HEK293 (cell line): ENCODE data around the gene BMPR2.

ENCODE experiments used
- AEBP2 ChIP-seq: fragments of 450-650 bp; formaldehyde crosslinking; IDR thresholded peaks from 2 replicates; pipeline ENCODE4 v1.5.1; 2016; ENCODE audit warnings: missing biosample characterization, missing genetic modification characterization, borderline replicate concordance
- EGR2 ChIP-seq: fragments of 450-650 bp; formaldehyde crosslinking; IDR thresholded peaks from 2 replicates; pipeline ENCODE4 v1.5.1; 2016; ENCODE audit warnings: low read depth, missing biosample characterization, missing genetic modification characterization
- GFI1B ChIP-seq: fragments of 450-650 bp; formaldehyde crosslinking; IDR thresholded peaks from 2 replicates; pipeline ENCODE4 v1.5.1; 2016; ENCODE audit warnings: missing biosample characterization, missing genetic modification characterization
- GLIS2 ChIP-seq: fragments of 450-650 bp; formaldehyde crosslinking; IDR thresholded peaks from 2 replicates; pipeline ENCODE4 v1.5.1; 2016; ENCODE audit warnings: missing biosample characterization, missing genetic modification characterization
- INSM2 ChIP-seq: fragments of 450-650 bp; formaldehyde crosslinking; IDR thresholded peaks from 2 replicates; pipeline ENCODE4 v1.5.1; 2016; ENCODE audit warnings: missing biosample characterization, missing genetic modification characterization
- KLF16 ChIP-seq: fragments of 450-650 bp; formaldehyde crosslinking; IDR thresholded peaks from 2 replicates; pipeline ENCODE4 v1.5.1; 2017; ENCODE audit warnings: missing biosample characterization, missing genetic modification characterization
- PATZ1 ChIP-seq: fragments of 450-650 bp; formaldehyde crosslinking; IDR thresholded peaks from 2 replicates; pipeline ENCODE4 v1.5.1; 2016; ENCODE audit warnings: missing biosample characterization, missing genetic modification characterization
- PRDM10 ChIP-seq: fragments of 450-650 bp; formaldehyde crosslinking; IDR thresholded peaks from 2 replicates; pipeline ENCODE4 v1.5.1; 2016; ENCODE audit warnings: missing biosample characterization, missing genetic modification characterization
- SCRT1 ChIP-seq: fragments of 450-650 bp; formaldehyde crosslinking; IDR thresholded peaks from 2 replicates; pipeline ENCODE4 v1.5.1; 2016; ENCODE audit warnings: missing biosample characterization, missing genetic modification characterization, borderline replicate concordance
- SP2 ChIP-seq: fragments of 450-650 bp; formaldehyde crosslinking; IDR thresholded peaks from 2 replicates; pipeline ENCODE4 v1.5.1; 2016; ENCODE audit warnings: missing biosample characterization, missing genetic modification characterization
- TCF7L2 ChIP-seq: IDR thresholded peaks from 2 replicates; pipeline ENCODE4 v1.6.1; 2011; ENCODE audit warnings: low read depth, mild to moderate bottlenecking, inconsistent platforms, low read length, moderate library complexity, borderline replicate concordance
- YY1 ChIP-seq: fragments of 450-650 bp; formaldehyde crosslinking; IDR thresholded peaks from 2 replicates; pipeline ENCODE4 v1.5.1; 2018; ENCODE audit warnings: missing biosample characterization, missing genetic modification characterization
- ZBTB17 ChIP-seq: fragments of 450-650 bp; formaldehyde crosslinking; IDR thresholded peaks from 2 replicates; pipeline ENCODE4 v1.5.1; 2016; ENCODE audit warnings: missing biosample characterization, missing genetic modification characterization
- ZBTB26 ChIP-seq: fragments of 450-650 bp; formaldehyde crosslinking; optimal IDR thresholded peaks from 2 replicates; pipeline ENCODE3; 2016; ENCODE audit warnings: missing biosample characterization, mild to moderate bottlenecking, missing genetic modification characterization
- ZIC2 ChIP-seq: fragments of 450-650 bp; formaldehyde crosslinking; IDR thresholded peaks from 2 replicates; pipeline ENCODE4 v1.5.1; 2016; ENCODE audit warnings: missing biosample characterization, missing genetic modification characterization
- ZNF146 ChIP-seq: fragments of 450-650 bp; formaldehyde crosslinking; IDR thresholded peaks from 2 replicates; pipeline ENCODE4 v1.5.1; 2016; ENCODE audit warnings: missing biosample characterization, missing genetic modification characterization
- ZNF248 ChIP-seq: fragments of 450-650 bp; formaldehyde crosslinking; IDR thresholded peaks from 2 replicates; pipeline ENCODE4 v1.5.1; 2017; ENCODE audit warnings: missing biosample characterization, missing genetic modification characterization
- ZNF280C ChIP-seq: fragments of 450-650 bp; formaldehyde crosslinking; IDR thresholded peaks from 2 replicates; pipeline ENCODE4 v1.5.1; 2016; ENCODE audit warnings: missing biosample characterization, missing genetic modification characterization
- ZNF341 ChIP-seq: fragments of 450-650 bp; formaldehyde crosslinking; IDR thresholded peaks from 2 replicates; pipeline ENCODE4; 2016; ENCODE audit warnings: low read depth, missing biosample characterization, missing genetic modification characterization
- ZNF488 ChIP-seq: fragments of 450-650 bp; formaldehyde crosslinking; IDR thresholded peaks from 2 replicates; pipeline ENCODE4 v1.5.1; 2016; ENCODE audit warnings: missing biosample characterization, missing genetic modification characterization
- ZNF501 ChIP-seq: fragments of 450-650 bp; formaldehyde crosslinking; IDR thresholded peaks from 2 replicates; pipeline ENCODE4 v1.5.1; 2016; ENCODE audit warnings: missing biosample characterization, missing genetic modification characterization
- ZNF549 ChIP-seq: fragments of 450-650 bp; IDR thresholded peaks from 2 replicates; pipeline ENCODE4 v1.5.1; 2018; ENCODE audit warnings: missing biosample characterization, missing genetic modification characterization, mild to moderate bottlenecking, inconsistent platforms, moderate library complexity
- ZNF555 ChIP-seq: fragments of 450-650 bp; formaldehyde crosslinking; conservative IDR thresholded peaks from 2 replicates; pipeline ENCODE4 v1.5.1; 2017; ENCODE audit warnings: missing biosample characterization, mild to moderate bottlenecking, missing genetic modification characterization, inconsistent platforms
- ZNF596 ChIP-seq: fragments of 450-650 bp; IDR thresholded peaks from 2 replicates; pipeline ENCODE4 v1.5.0; 2018; ENCODE audit warnings: missing biosample characterization, mild to moderate bottlenecking, missing genetic modification characterization, moderate library complexity
- ZSCAN4 ChIP-seq: fragments of 450-650 bp; formaldehyde crosslinking; IDR thresholded peaks from 2 replicates; pipeline ENCODE4 v1.5.1; 2017; ENCODE audit warnings: missing biosample characterization, missing genetic modification characterization

The BMPR2 gene

GRCh38 chr2:202375033-202375608 lies 1.0 kb upstream of the BMPR2 start (continued):
- no peak for TF ChIP-seq ZNF280C (tag by site-specific recombination)
- TF ChIP-seq ZNF146 (tag by site-specific recombination): no peak
- peak; percentile 25; the same call in 1 of the 2 replicates for TF ChIP-seq KLF16 (tag by site-specific recombination)
- peak; percentile 57; the same call in 1 of the 2 replicates for TF ChIP-seq PRDM10 (tag by site-specific recombination)
- TF ChIP-seq PATZ1 (tag by site-specific recombination): peak; percentile 40
- TF ChIP-seq ZNF341 (tag by site-specific recombination): peak; percentile 10; the same call in 1 of the 2 replicates
- TF ChIP-seq ZNF488 (tag by site-specific recombination): no peak
- peak; percentile 91 for TF ChIP-seq EGR2 (tag by site-specific recombination)
- no peak for TF ChIP-seq ZSCAN4 (tag by site-specific recombination)
- TF ChIP-seq SCRT1 (tag by site-specific recombination): no peak
- TF ChIP-seq YY1 (tag by site-specific recombination): 0 out of 2 replicates have a peak, but pooled peaks have one; percentile 34
- peak; percentile 54; the same call in 1 of the 2 replicates for TF ChIP-seq ZBTB17 (tag by site-specific recombination)
- peak; percentile 85 for TF ChIP-seq GLIS2 (tag by site-specific recombination)
- no peak for TF ChIP-seq ZNF248 (tag by site-specific recombination)
- 0 out of 2 replicates have a peak, but pooled peaks have one; percentile 48 for TF ChIP-seq ZIC2 (tag by site-specific recombination)
- no peak for TF ChIP-seq INSM2 (tag by site-specific recombination)
- TF ChIP-seq TCF7L2: no peak
- peak; percentile 22; the same call in 1 of the 2 replicates for TF ChIP-seq ZNF501 (tag by site-specific recombination)
- TF ChIP-seq ZNF596 (tag by site-specific recombination): no peak
- TF ChIP-seq GFI1B (tag by site-specific recombination): no peak
- TF ChIP-seq ZNF555: no peak
- no peak for TF ChIP-seq ZNF549 (tag by site-specific recombination)
- TF ChIP-seq ZBTB26 (tag by site-specific recombination): peak; percentile 47
- no peak for TF ChIP-seq AEBP2 (tag by site-specific recombination)
- TF ChIP-seq SP2: peak; percentile 71
